HepG2 (cell line): Measurements from ENCODE around the gene SPATA13. TPM values are rescaled to one million over a fixed set of nuclear protein-coding genes. Genes with fewer than 3 reads are reported as not detected.

Experiments
- ATAC-seq: fragments of 200-7000 bp; cut with Tn5 transposase; 3 replicates; pipeline ENCODE4 v1.9.1; 2020; ENCODE audit warnings: mild to moderate bottlenecking, moderate library complexity
- BruUV-seq: library from RNA; stranded (reverse); fragments of 400-500 nt; replicated peaks from 2 replicates; lab custom pipeline; 2021; lab: Mats Ljungman, UMichigan
- CTCF ChIA-PET: fragments of 300-600 bp; formaldehyde crosslinking; extraction: SDS; loops from one replicate; lab custom pipeline; 2021; ENCODE audit warnings: low total read pairs, inconsistent platforms, low intra/inter-chr PET ratio; lab: Yijun Ruan, JAX
- POLR2A ChIA-PET: fragments of 350-600 bp; sonication (Branson Sonifier 250); formaldehyde crosslinking; loops from one replicate; lab custom pipeline; 2020; ENCODE audit warnings: antibody characterized with exemption, inconsistent platforms; lab: Yijun Ruan, JAX
- DNase-seq: peaks from one replicate; pipeline ENCODE4 v3.0.0-alpha.2; 2015; ENCODE audit warnings: low spot score
- FAIRE-seq: peaks from 3 replicates; lab custom pipeline; 2011; peaks lifted over from hg19 to GRCh38; lab: Jason Lieb, UNC
- H2AFZ ChIP-seq: one replicate; pipeline ENCODE4 v1.6.1; 2011; ENCODE audit warnings: low read length, inconsistent platforms
- H3K27ac ChIP-seq: fragments of 300-600 bp; 3 replicates; pipeline ENCODE4 v1.8.0; 2011; ENCODE audit warnings: mixed run types, mild to moderate bottlenecking, mixed read lengths, low read length, inconsistent platforms; ENCODE audit not compliant: insufficient read depth; ENCODE audit errors: extremely low read length
- H3K27me3 ChIP-seq, 2 experiments: fragments of 200-600 bp in 1 of 2; 2 replicates in 1 of 2; 3 replicates in 1 of 2; pipeline versions ENCODE4 v1.6.0 to v1.8.0; 2011; ENCODE audit warnings: low read length in 2 of 2, mild to moderate bottlenecking in 2 of 2, moderate library complexity in 2 of 2, inconsistent platforms in 1 of 2; ENCODE audit not compliant: insufficient read depth in 2 of 2, control insufficient read depth in 1 of 2
- H3K36me3 ChIP-seq, 2 experiments: fragments of 200-600 bp in 1 of 2; replicated peaks in 1 of 2; 2 replicates in 1 of 2; 3 replicates in 1 of 2; pipeline versions ENCODE4 v1.5.1 to v1.8.0; 2011; ENCODE audit warnings: low read length in 2 of 2, inconsistent platforms in 1 of 2; ENCODE audit not compliant: insufficient read depth in 2 of 2, control insufficient read depth in 1 of 2
- H3K4me1 ChIP-seq: 2 replicates; pipeline ENCODE4 v1.5.1; 2012; ENCODE audit warnings: low read length, inconsistent platforms; ENCODE audit not compliant: insufficient read depth
- H3K4me2 ChIP-seq: 2 replicates; pipeline ENCODE4 v1.6.0; 2011; ENCODE audit warnings: low read depth, low read length, inconsistent platforms
- H3K4me3 ChIP-seq, 3 experiments: fragments of 200-600 bp in 1 of 3; sonication (generic), shearing (Covaris generic) in 1 of 3; replicated peaks in 1 of 3; 2 replicates each; pipeline ENCODE4 v1.5.1; 2011 to 2016; ENCODE audit warnings: low read length in 3 of 3, inconsistent platforms in 2 of 3, low read depth in 2 of 3, mild to moderate bottlenecking in 2 of 3, control low read depth in 1 of 3, mixed read lengths in 1 of 3; ENCODE audit not compliant: insufficient read depth in 1 of 3
- H3K79me2 ChIP-seq: one replicate; pipeline ENCODE4 v1.6.1; 2011; ENCODE audit warnings: low read length, inconsistent platforms; ENCODE audit not compliant: insufficient read depth
- H3K9ac ChIP-seq: 2 replicates; pipeline ENCODE4 v1.6.0; 2011; ENCODE audit warnings: mild to moderate bottlenecking, low read depth, low read length, inconsistent platforms; ENCODE audit not compliant: insufficient read depth
- H3K9me3 ChIP-seq: 2 replicates; pipeline ENCODE4 v1.5.1; 2012; ENCODE audit warnings: mild to moderate bottlenecking, low read length
- H4K20me1 ChIP-seq: 2 replicates; pipeline ENCODE4 v1.6.0; 2011; ENCODE audit warnings: inconsistent platforms, mild to moderate bottlenecking, low read length, moderate library complexity; ENCODE audit not compliant: insufficient read depth
- ASH2L ChIP-seq: fragments of 300-600, 200-600 bp; sonication (generic); IDR thresholded peaks from 2 replicates; pipeline ENCODE4 v1.7.0; 2017; ENCODE audit warnings: low read depth, mild to moderate bottlenecking, moderate library complexity, mixed read lengths, low read length; ENCODE audit not compliant: insufficient read length
- GATAD2A ChIP-seq: IDR thresholded peaks from 2 replicates; pipeline ENCODE4 v1.6.1; 2016
- HMG20B ChIP-seq: conservative IDR thresholded peaks from 2 replicates; pipeline ENCODE4 v1.6.1; 2016; ENCODE audit warnings: missing genetic modification reagents, missing compliant biosample characterization
- JUN ChIP-seq: sonication (generic); formaldehyde crosslinking; IDR thresholded peaks from 2 replicates; pipeline ENCODE4 v1.4.0; 2020; ENCODE audit warnings: mild to moderate bottlenecking, missing genetic modification reagents
- PAWR ChIP-seq: sonication (generic); formaldehyde crosslinking; IDR thresholded peaks from 2 replicates; pipeline ENCODE4 v1.4.0; 2020; ENCODE audit warnings: missing genetic modification reagents, mild to moderate bottlenecking, borderline replicate concordance
- ZFX ChIP-seq: sonication (generic); formaldehyde crosslinking; IDR thresholded peaks from 2 replicates; pipeline ENCODE4 v1.4.0; 2020; ENCODE audit warnings: mild to moderate bottlenecking, low read depth, missing genetic modification reagents, moderate library complexity
- ZNF263 ChIP-seq: sonication (generic); formaldehyde crosslinking; IDR thresholded peaks from 2 replicates; pipeline ENCODE4 v1.4.0; 2020; ENCODE audit warnings: missing genetic modification reagents
- ZNF597 ChIP-seq: sonication (generic); formaldehyde crosslinking; IDR thresholded peaks from 2 replicates; pipeline ENCODE4 v1.5.0; 2020; ENCODE audit warnings: missing genetic modification reagents
- WGBS: methylation state at CpG from one replicate; pipeline ENCODE4 v1.1.6; 2017; ENCODE audit warnings: low lambda C conversion rate; 5-methylcytosine and 5-hydroxymethylcytosine counted together
- in situ Hi-C: cut with HindIII; loops from 2 replicates; pipeline ENCODE4 v1.10.0; 2017; ENCODE audit warnings: low pct_unique_long_range_greater_than_20kb; ENCODE audit not compliant: extremely low pct_ligation_motif_present
- intact Hi-C: fragments of 100-400 bp; cut with micrococcal nuclease; formaldehyde crosslinking; loops from one replicate; pipeline ENCODE4 v1.10.0; 2022; ENCODE audit not compliant: unreplicated experiment
- polyA plus RNA-seq, 8 experiments: library from polyadenylated mRNA; depleted of rRNA in 3 of 8; stranded (reverse) in 7 of 8; unstranded in 1 of 8; fragments of >200 nt; fragmentation: Illumina TruSeq in 4 of 8; extraction: Trizol in 4 of 8; gene quantifications; 2 replicates each; pipeline versions ENCODE4 v1.2.1 to v1.2.3, GENCODE V29; 2011 to 2016; ENCODE audit warnings: low read depth in 4 of 8, missing spikeins in 1 of 8, mixed read lengths in 1 of 8; ENCODE audit not compliant: insufficient read depth in 1 of 8
- total RNA-seq, 5 experiments: library from RNA; depleted of rRNA; stranded (reverse); fragments of >200 nt; fragmentation: Illumina TruSeq; extraction: Trizol; gene quantifications; 2 replicates each; pipeline ENCODE4 v1.2.3, GENCODE V29; 2016; ENCODE audit warnings: low read depth in 1 of 5
- TF ChIP-seq, protein P1 (sequence below), 2 experiments: IDR thresholded peaks; 2 replicates each; pipeline ENCODE4 v1.6.1; 2011 to 2012; ENCODE audit warnings: low read length in 2 of 2, borderline replicate concordance in 1 of 2, low read depth in 1 of 2, mild to moderate bottlenecking in 1 of 2, moderate library complexity in 1 of 2
- TF ChIP-seq, protein P2 (sequence below): sonication (generic); formaldehyde crosslinking; IDR thresholded peaks from 2 replicates; pipeline ENCODE4; 2020; ENCODE audit warnings: missing genetic modification reagents, mild to moderate bottlenecking, borderline replicate concordance

The SPATA13 gene
- total and polyA plus RNA-seq, 2 of the 13 experiments (the other 11 are each of a cell fraction or from before 2014, with no cell fraction given), result 11.3 to 14.2 TPM

GRCh38 chr13:24299488-24300114 lies 139.1 kb downstream of the SPATA13 start:
- peaks cover 33 to 76% of the 10 kb centered on the region in 2 experiments for H3K36me3 ChIP-seq
- TF ChIP-seq HMG20B (CRISPR knock-in tag) (no peak), ZFX (CRISPR knock-in tag) (no peak), GATAD2A (CRISPR knock-in tag) (no peak), JUN (CRISPR knock-in tag) (no peak)
- POLR2A ChIA-PET, result no interaction called here
- H3K27me3 ChIP-seq, result no peaks in the 10 kb centered on the region
- peak; percentile 30; the same call in 2 of the 3 replicates for ATAC-seq
- intact Hi-C loops (no loop called here), in situ Hi-C loops (no loop called here)
- no peak overlapping the region for H3K4me2 ChIP-seq
- H3K4me3 ChIP-seq, result no peak overlapping the region
- no peaks in the 10 kb centered on the region for H3K4me1 ChIP-seq
- H3K27ac ChIP-seq, result no peak overlapping the region
- H3K9ac ChIP-seq, result no peak overlapping the region
- H3K9me3 ChIP-seq, result no peaks in the 10 kb centered on the region
- H3K79me2 ChIP-seq, result no peaks in the 10 kb centered on the region
- H4K20me1 ChIP-seq, result no peaks in the 10 kb centered on the region
- BruUV-seq, result no TSS peak
- WGBS, result 94% methylated on average over 16 of the region's 16 CpGs
- DNase-seq, result no peak
- no peak overlapping the region for H2AFZ ChIP-seq
- CTCF ChIA-PET, result no interaction called here
- FAIRE-seq, result no peak

GRCh38 chr13:24301434-24301833 lies 140.9 kb downstream of the SPATA13 start:
- H3K27me3 ChIP-seq, result no peaks in the 10 kb centered on the region
- no peak overlapping the region for H3K4me2 ChIP-seq
- DNase-seq, result no peak
- H3K79me2 ChIP-seq, result no peaks in the 10 kb centered on the region
- H3K4me1 ChIP-seq, result no peaks in the 10 kb centered on the region
- no peak overlapping the region for H3K9ac ChIP-seq
- H4K20me1 ChIP-seq, result no peaks in the 10 kb centered on the region
- ChIA-PET POLR2A (no interaction called here), CTCF (no interaction called here)
- intact Hi-C loops (no loop called here), in situ Hi-C loops (no loop called here)
- H3K27ac ChIP-seq, result no peak overlapping the region
- H2AFZ ChIP-seq, result no peak overlapping the region
- WGBS, result 91% methylated on average over 12 of the region's 12 CpGs
- peaks cover 30 to 66% of the 10 kb centered on the region in 2 experiments for H3K36me3 ChIP-seq
- no peak for FAIRE-seq
- no peak for ATAC-seq
- no peak overlapping the region for H3K4me3 ChIP-seq
- H3K9me3 ChIP-seq, result no peaks in the 10 kb centered on the region
- no TSS peak for BruUV-seq
- TF ChIP-seq PAWR (CRISPR knock-in tag) (no peak), ASH2L (no peak), ZNF597 (CRISPR knock-in tag) (no peak), ZNF263 (CRISPR knock-in tag) (no peak)
- TF ChIP-seq, protein P1, sequence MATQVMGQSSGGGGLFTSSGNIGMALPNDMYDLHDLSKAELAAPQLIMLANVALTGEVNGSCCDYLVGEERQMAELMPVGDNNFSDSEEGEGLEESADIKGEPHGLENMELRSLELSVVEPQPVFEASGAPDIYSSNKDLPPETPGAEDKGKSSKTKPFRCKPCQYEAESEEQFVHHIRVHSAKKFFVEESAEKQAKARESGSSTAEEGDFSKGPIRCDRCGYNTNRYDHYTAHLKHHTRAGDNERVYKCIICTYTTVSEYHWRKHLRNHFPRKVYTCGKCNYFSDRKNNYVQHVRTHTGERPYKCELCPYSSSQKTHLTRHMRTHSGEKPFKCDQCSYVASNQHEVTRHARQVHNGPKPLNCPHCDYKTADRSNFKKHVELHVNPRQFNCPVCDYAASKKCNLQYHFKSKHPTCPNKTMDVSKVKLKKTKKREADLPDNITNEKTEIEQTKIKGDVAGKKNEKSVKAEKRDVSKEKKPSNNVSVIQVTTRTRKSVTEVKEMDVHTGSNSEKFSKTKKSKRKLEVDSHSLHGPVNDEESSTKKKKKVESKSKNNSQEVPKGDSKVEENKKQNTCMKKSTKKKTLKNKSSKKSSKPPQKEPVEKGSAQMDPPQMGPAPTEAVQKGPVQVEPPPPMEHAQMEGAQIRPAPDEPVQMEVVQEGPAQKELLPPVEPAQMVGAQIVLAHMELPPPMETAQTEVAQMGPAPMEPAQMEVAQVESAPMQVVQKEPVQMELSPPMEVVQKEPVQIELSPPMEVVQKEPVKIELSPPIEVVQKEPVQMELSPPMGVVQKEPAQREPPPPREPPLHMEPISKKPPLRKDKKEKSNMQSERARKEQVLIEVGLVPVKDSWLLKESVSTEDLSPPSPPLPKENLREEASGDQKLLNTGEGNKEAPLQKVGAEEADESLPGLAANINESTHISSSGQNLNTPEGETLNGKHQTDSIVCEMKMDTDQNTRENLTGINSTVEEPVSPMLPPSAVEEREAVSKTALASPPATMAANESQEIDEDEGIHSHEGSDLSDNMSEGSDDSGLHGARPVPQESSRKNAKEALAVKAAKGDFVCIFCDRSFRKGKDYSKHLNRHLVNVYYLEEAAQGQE (IDR thresholded peaks at IDR 0.05; ENCODE audit: borderline replicate concordance in 1 of 2, low read depth in 1 of 2, low read length in 2 of 2), result no peak
- TF ChIP-seq, protein P2, sequence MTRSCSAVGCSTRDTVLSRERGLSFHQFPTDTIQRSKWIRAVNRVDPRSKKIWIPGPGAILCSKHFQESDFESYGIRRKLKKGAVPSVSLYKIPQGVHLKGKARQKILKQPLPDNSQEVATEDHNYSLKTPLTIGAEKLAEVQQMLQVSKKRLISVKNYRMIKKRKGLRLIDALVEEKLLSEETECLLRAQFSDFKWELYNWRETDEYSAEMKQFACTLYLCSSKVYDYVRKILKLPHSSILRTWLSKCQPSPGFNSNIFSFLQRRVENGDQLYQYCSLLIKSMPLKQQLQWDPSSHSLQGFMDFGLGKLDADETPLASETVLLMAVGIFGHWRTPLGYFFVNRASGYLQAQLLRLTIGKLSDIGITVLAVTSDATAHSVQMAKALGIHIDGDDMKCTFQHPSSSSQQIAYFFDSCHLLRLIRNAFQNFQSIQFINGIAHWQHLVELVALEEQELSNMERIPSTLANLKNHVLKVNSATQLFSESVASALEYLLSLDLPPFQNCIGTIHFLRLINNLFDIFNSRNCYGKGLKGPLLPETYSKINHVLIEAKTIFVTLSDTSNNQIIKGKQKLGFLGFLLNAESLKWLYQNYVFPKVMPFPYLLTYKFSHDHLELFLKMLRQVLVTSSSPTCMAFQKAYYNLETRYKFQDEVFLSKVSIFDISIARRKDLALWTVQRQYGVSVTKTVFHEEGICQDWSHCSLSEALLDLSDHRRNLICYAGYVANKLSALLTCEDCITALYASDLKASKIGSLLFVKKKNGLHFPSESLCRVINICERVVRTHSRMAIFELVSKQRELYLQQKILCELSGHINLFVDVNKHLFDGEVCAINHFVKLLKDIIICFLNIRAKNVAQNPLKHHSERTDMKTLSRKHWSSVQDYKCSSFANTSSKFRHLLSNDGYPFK (CRISPR knock-in tag), result no peak
